Activated naive CD4-positive, alpha-beta T cell treated with anti-CD3 and anti-CD28 coated beads, Interleukin-2, amount 50 U/mL, for 72 hours (primary cell): ENCODE results near the gene CDCA3. TPM values are rescaled to one million over a fixed set of nuclear protein-coding genes. Genes with fewer than 3 reads are reported as not detected.
A peak's percentile ranks its signal among the peaks of the same experiment; 100 is the strongest.
"Not testable (repeated sequence)": the region's sequence is repeated elsewhere in the genome, so short reads cannot be mapped to it uniquely, and the experiment has no call there.

Experiments
- ATAC-seq, 2 donors: fragments of 150-1000 bp; cut with Tn5 transposase; 2 replicates each; pipeline ENCODE4 v1.10.0; 2021; ENCODE audit warnings: mild to moderate bottlenecking in 2 of 2, moderate library complexity in 2 of 2
- DNase-seq, 2 donors: peaks; one replicate each; pipeline ENCODE4 v3.0.0; 2021 to 2022; ENCODE audit warnings: low spot score in 2 of 2
- H3K27ac Mint-ChIP-seq, 2 donors: one replicate each; pipeline ENCODE4 v1.8.0; 2022; ENCODE audit warnings: mild to moderate bottlenecking in 2 of 2, mixed read lengths in 2 of 2
- H3K36me3 Mint-ChIP-seq, 2 donors: one replicate each; pipeline ENCODE4 v1.8.0; 2022; ENCODE audit warnings: mixed read lengths in 2 of 2
- H3K9me3 Mint-ChIP-seq, 2 donors: one replicate each; pipeline ENCODE4 v1.8.0; 2022; ENCODE audit warnings: mixed read lengths in 2 of 2
- total RNA-seq, 2 donors: library from RNA; stranded (reverse); gene quantifications; one replicate each; pipeline ENCODE4 v1.2.3, GENCODE V29; 2022

The CDCA3 gene
- total RNA-seq, result 100 to 1,000 TPM; 110 to 147 TPM

GRCh38 chr12:6851153-6851920, at the start of gene CDCA3:
Gene CDCA3, minus strand, starts transcription at chr12:6851286. Its CDS starts 334 bp downstream, at chr12:6850952.
- peaks cover 35 to 37% of the 10 kb centered on the region in 2 donors for H3K36me3 Mint-ChIP-seq
- no peaks in the 10 kb centered on the region for H3K9me3 Mint-ChIP-seq
- H3K27ac Mint-ChIP-seq, result peak within 1 kb of the TSS; percentile 97 to 98
- DNase-seq (peak; percentile 94 to 95), ATAC-seq (peak; percentile 64 to 74)

- no peak overlapping the region for H3K27ac Mint-ChIP-seq
- ATAC-seq (no peak), DNase-seq (no peak)
- H3K36me3 Mint-ChIP-seq, result no peaks in the 10 kb centered on the region
- no peaks in the 10 kb centered on the region for H3K9me3 Mint-ChIP-seq
These were observed 48.9 kb upstream of the CDCA3 start for GRCh38 chr12:6899837-6900519.

GRCh38 chr12:6899427-6899826, 48.3 kb upstream of the CDCA3 start:
- no peak for ATAC-seq
- no peak for DNase-seq
- H3K36me3 Mint-ChIP-seq, result no peaks in the 10 kb centered on the region
- no peaks in the 10 kb centered on the region for H3K9me3 Mint-ChIP-seq
- H3K27ac Mint-ChIP-seq, result no peak overlapping the region

GRCh38 chr12:6896846-6897435, 45.9 kb upstream of the CDCA3 start:
- no peaks in the 10 kb centered on the region for H3K9me3 Mint-ChIP-seq
- no peak for DNase-seq
- H3K27ac Mint-ChIP-seq, result no peak overlapping the region
- ATAC-seq, result no peak
- H3K36me3 Mint-ChIP-seq, result no peaks in the 10 kb centered on the region

- no peaks in the 10 kb centered on the region for H3K9me3 Mint-ChIP-seq
- no peak overlapping the region for H3K27ac Mint-ChIP-seq
- H3K36me3 Mint-ChIP-seq, result no peaks in the 10 kb centered on the region
- ATAC-seq, result no peak
- DNase-seq, result no peak
These were observed 43.2 kb upstream of the CDCA3 start for GRCh38 chr12:6894321-6894720.

GRCh38 chr12:6892683-6893082, 41.6 kb upstream of the CDCA3 start:
- not testable (repeated sequence) for ATAC-seq, H3K9me3 Mint-ChIP-seq, H3K36me3 Mint-ChIP-seq, DNase-seq
- peak overlapping the region in 1 of 2 donors; percentile 90 for H3K27ac Mint-ChIP-seq

GRCh38 chr12:6891646-6892001, 40.5 kb upstream of the CDCA3 start:
- DNase-seq (peak in 1 of 2 donors; percentile 10), ATAC-seq (peak; percentile 3 to 47)
- H3K36me3 Mint-ChIP-seq, result no peaks in the 10 kb centered on the region
- H3K27ac Mint-ChIP-seq, result peak overlapping the region; percentile 89 to 90
- H3K9me3 Mint-ChIP-seq, result no peaks in the 10 kb centered on the region

GRCh38 chr12:6890789-6891645, 39.9 kb upstream of the CDCA3 start:
- DNase-seq, result peak; percentile 99
- H3K27ac Mint-ChIP-seq, result peak overlapping the region; percentile 89 to 90
- H3K36me3 Mint-ChIP-seq, result no peaks in the 10 kb centered on the region
- no peaks in the 10 kb centered on the region for H3K9me3 Mint-ChIP-seq
- peak; percentile 95 to 96 for ATAC-seq

- ATAC-seq, H3K9me3 Mint-ChIP-seq, DNase-seq, H3K36me3 Mint-ChIP-seq: not testable (repeated sequence)
- H3K27ac Mint-ChIP-seq, result peak overlapping the region; percentile 74 to 90
These were observed 38.9 kb upstream of the CDCA3 start for GRCh38 chr12:6889775-6890573.

- not testable (repeated sequence) for H3K36me3 Mint-ChIP-seq, DNase-seq, H3K9me3 Mint-ChIP-seq, ATAC-seq, H3K27ac Mint-ChIP-seq
These were observed 37.7 kb upstream of the CDCA3 start for GRCh38 chr12:6888794-6889193.

GRCh38 chr12:6888360-6888759, 37.3 kb upstream of the CDCA3 start:
- DNase-seq (no peak), ATAC-seq (no peak)
- Mint-ChIP-seq H3K36me3 (peaks cover 0 to 8% of the 10 kb centered on the region in 2 donors), H3K27ac (no peak overlapping the region), H3K9me3 (no peaks in the 10 kb centered on the region)

- Mint-ChIP-seq H3K9me3 (no peaks in the 10 kb centered on the region), H3K27ac (no peak overlapping the region), H3K36me3 (peaks cover 0 to 8% of the 10 kb centered on the region in 2 donors)
- DNase-seq, result no peak
- ATAC-seq, result no peak
These were observed 36.4 kb upstream of the CDCA3 start for GRCh38 chr12:6887460-6887859.

GRCh38 chr12:6886206-6886999, 35.3 kb upstream of the CDCA3 start:
- not testable (repeated sequence) for DNase-seq, H3K36me3 Mint-ChIP-seq, ATAC-seq, H3K9me3 Mint-ChIP-seq, H3K27ac Mint-ChIP-seq

- DNase-seq (no peak), ATAC-seq (no peak)
- no peaks in the 10 kb centered on the region for H3K9me3 Mint-ChIP-seq
- peak overlapping the region in 1 of 2 donors; percentile 48 for H3K27ac Mint-ChIP-seq
- peaks cover 0 to 8% of the 10 kb centered on the region in 2 donors for H3K36me3 Mint-ChIP-seq
These were observed 33.5 kb upstream of the CDCA3 start for GRCh38 chr12:6884539-6884938.

- H3K36me3 Mint-ChIP-seq, result peaks cover 0 to 8% of the 10 kb centered on the region in 2 donors
- no peaks in the 10 kb centered on the region for H3K9me3 Mint-ChIP-seq
- ATAC-seq (no peak), DNase-seq (no peak)
- no peak overlapping the region for H3K27ac Mint-ChIP-seq
These were observed 32.6 kb upstream of the CDCA3 start for GRCh38 chr12:6883683-6884082.
